HepG2 (cell line): ENCODE results near the gene NES. TPM values are rescaled to one million over a fixed set of nuclear protein-coding genes. Genes with fewer than 3 reads are reported as not detected.

ENCODE experiments used
- ARNT2 ChIP-seq: sonication (generic); formaldehyde crosslinking; IDR thresholded peaks from 2 replicates; pipeline ENCODE4 v1.8.0; 2022; ENCODE audit warnings: mild to moderate bottlenecking, low read depth, missing genetic modification reagents, moderate library complexity
- ATF7-NPFF ChIP-seq: sonication (generic); formaldehyde crosslinking; IDR thresholded peaks from 2 replicates; pipeline ENCODE4 v1.8.1; 2023; ENCODE audit warnings: mild to moderate bottlenecking, low read depth, missing genetic modification reagents, moderate library complexity
- BCL6 ChIP-seq: IDR thresholded peaks from 2 replicates; pipeline ENCODE4 v1.6.1; 2016; ENCODE audit warnings: missing genetic modification reagents, missing compliant biosample characterization
- CEBPB ChIP-seq: IDR thresholded peaks from 2 replicates; pipeline ENCODE4 v1.6.1; 2011; ENCODE audit warnings: low read depth, low read length, improper control_type of control experiment, borderline replicate concordance
- CHCHD3 ChIP-seq: sonication (generic); formaldehyde crosslinking; IDR thresholded peaks from 2 replicates; pipeline ENCODE4 v1.8.0; 2022; ENCODE audit warnings: mild to moderate bottlenecking, missing genetic modification reagents, moderate library complexity
- FOXK1 ChIP-seq: sonication (generic); formaldehyde crosslinking; IDR thresholded peaks from 2 replicates; pipeline ENCODE4 v1.4.0; 2020; ENCODE audit warnings: low read depth, missing genetic modification reagents, borderline replicate concordance
- GATA4 ChIP-seq: sonication (generic); IDR thresholded peaks from 2 replicates; pipeline ENCODE4 v1.6.1; 2016; ENCODE audit warnings: antibody characterized with exemption, low read depth, borderline replicate concordance
- GATAD1 ChIP-seq: IDR thresholded peaks from 2 replicates; pipeline ENCODE4 v1.6.1; 2016; ENCODE audit warnings: missing genetic modification reagents, missing compliant biosample characterization
- GATAD2A ChIP-seq: IDR thresholded peaks from 2 replicates; pipeline ENCODE4 v1.6.1; 2016
- HES4 ChIP-seq: sonication (generic); formaldehyde crosslinking; IDR thresholded peaks from 2 replicates; pipeline ENCODE4 v1.9.0; 2021; ENCODE audit warnings: mild to moderate bottlenecking, missing genetic modification reagents, borderline replicate concordance
- HNRNPH1 ChIP-seq: fragments of 200-400 bp; formaldehyde crosslinking; optimal IDR thresholded peaks from 2 replicates; pipeline ENCODE3; 2017; ENCODE audit warnings: mild to moderate bottlenecking, low read depth, low read length
- KIAA2018 ChIP-seq: sonication (generic); formaldehyde crosslinking; IDR thresholded peaks from 2 replicates; pipeline ENCODE4 v1.5.0; 2020; ENCODE audit warnings: mild to moderate bottlenecking, missing genetic modification reagents, borderline replicate concordance
- SNAI1 ChIP-seq: sonication (generic); formaldehyde crosslinking; IDR thresholded peaks from 2 replicates; pipeline ENCODE4 v1.5.0; 2020; ENCODE audit warnings: mild to moderate bottlenecking, missing genetic modification reagents, borderline replicate concordance
- SRF ChIP-seq: IDR thresholded peaks from 2 replicates; pipeline ENCODE4 v1.6.1; 2011; ENCODE audit warnings: mild to moderate bottlenecking, low read depth, low read length, moderate library complexity
- TMF1 ChIP-seq: sonication (generic); formaldehyde crosslinking; IDR thresholded peaks from 2 replicates; pipeline ENCODE4 v1.8.1; 2022; ENCODE audit warnings: low read depth, missing genetic modification reagents
- ZNF160 ChIP-seq: sonication (generic); formaldehyde crosslinking; IDR thresholded peaks from 2 replicates; pipeline ENCODE4 v1.8.0; 2022; ENCODE audit warnings: mild to moderate bottlenecking, inconsistent platforms, missing genetic modification reagents
- ZNF275 ChIP-seq: sonication (generic); formaldehyde crosslinking; IDR thresholded peaks from 2 replicates; pipeline ENCODE4 v1.8.0; 2022; ENCODE audit warnings: missing genetic modification reagents, mild to moderate bottlenecking, inconsistent platforms, borderline replicate concordance
- ZNF296 ChIP-seq: sonication (generic); formaldehyde crosslinking; conservative IDR thresholded peaks from 2 replicates; pipeline ENCODE4 v1.5.0; 2020; ENCODE audit warnings: mild to moderate bottlenecking, missing genetic modification reagents
- ZNF720 ChIP-seq: sonication (generic); formaldehyde crosslinking; IDR thresholded peaks from 2 replicates; pipeline ENCODE4 v1.4.0; 2020; ENCODE audit warnings: missing genetic modification reagents
- ZNF83 ChIP-seq: sonication (generic); formaldehyde crosslinking; IDR thresholded peaks from 2 replicates; pipeline ENCODE4 v1.4.0; 2020; ENCODE audit warnings: missing genetic modification reagents, mild to moderate bottlenecking, borderline replicate concordance
- ZSCAN30 ChIP-seq: sonication (generic); formaldehyde crosslinking; IDR thresholded peaks from 2 replicates; pipeline ENCODE4 v1.5.0; 2020; ENCODE audit warnings: mild to moderate bottlenecking, missing genetic modification reagents
- polyA plus RNA-seq, 8 experiments: library from polyadenylated mRNA; depleted of rRNA in 3 of 8; stranded (reverse) in 7 of 8; unstranded in 1 of 8; fragments of >200 nt; fragmentation: Illumina TruSeq in 4 of 8; extraction: Trizol in 4 of 8; gene quantifications; 2 replicates each; pipeline versions ENCODE4 v1.2.1 to v1.2.3, GENCODE V29; 2011 to 2016; ENCODE audit warnings: low read depth in 4 of 8, missing spikeins in 1 of 8, mixed read lengths in 1 of 8; ENCODE audit not compliant: insufficient read depth in 1 of 8
- total RNA-seq, 5 experiments: library from RNA; depleted of rRNA; stranded (reverse); fragments of >200 nt; fragmentation: Illumina TruSeq; extraction: Trizol; gene quantifications; 2 replicates each; pipeline ENCODE4 v1.2.3, GENCODE V29; 2016; ENCODE audit warnings: low read depth in 1 of 5

The NES gene
- total and polyA plus RNA-seq, 2 of the 13 experiments (the other 11 are each of a cell fraction or from before 2014, with no cell fraction given): 1.7 to 16.6 TPM

DNA sequence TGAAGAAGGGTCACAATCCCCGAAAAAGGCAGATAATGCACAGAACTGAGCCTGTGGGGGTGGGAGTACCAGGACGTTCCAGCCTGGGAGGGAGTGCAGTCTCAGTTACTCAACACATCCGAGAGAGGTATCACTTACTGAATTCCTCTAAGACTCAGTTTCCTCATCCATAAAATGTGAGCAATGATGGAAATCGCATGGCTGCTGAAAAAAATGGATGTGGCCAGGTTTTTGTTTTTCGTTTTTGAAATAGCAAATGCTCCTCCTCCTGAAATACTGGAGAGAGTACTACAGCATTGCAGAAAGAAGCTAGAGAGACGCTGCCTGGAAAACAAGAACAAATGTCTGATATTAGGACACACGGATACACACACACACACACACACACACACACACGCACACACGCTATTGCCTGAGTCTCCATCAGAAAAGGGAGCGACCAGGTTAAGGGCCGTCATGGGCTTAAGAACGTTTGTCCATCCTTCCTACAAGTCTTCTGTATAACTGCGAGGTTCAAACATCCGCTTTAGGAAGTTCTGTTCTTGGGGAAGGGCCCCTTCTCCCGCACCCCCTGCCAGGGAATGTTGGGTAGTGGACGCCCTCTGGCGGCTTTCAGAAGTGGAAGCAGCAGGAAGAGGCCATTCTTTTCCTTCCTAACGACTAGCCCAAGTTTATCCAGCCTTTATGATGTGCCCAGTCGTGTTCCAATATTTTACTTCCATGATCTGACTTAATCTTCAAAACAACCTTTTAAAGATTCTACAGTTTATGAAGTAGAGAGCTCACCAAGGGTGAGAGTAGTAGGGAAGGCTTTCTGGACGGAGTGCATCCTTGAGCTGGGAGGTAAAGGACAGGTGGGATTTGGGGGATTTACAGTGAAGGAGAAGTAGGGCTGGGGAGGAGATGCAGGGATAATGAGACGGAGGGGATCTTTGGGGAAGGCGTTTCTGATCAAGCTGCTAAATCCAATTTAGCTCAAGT is 699 bp upstream of the NES start (continued):
- no peak for TF ChIP-seq ZNF160 (CRISPR knock-in tag)
- no peak for TF ChIP-seq TMF1 (CRISPR knock-in tag)
- no peak for TF ChIP-seq ZNF296 (CRISPR knock-in tag)
- TF ChIP-seq HES4: no peak
- no peak for TF ChIP-seq SRF
- no peak for TF ChIP-seq KIAA2018 (CRISPR knock-in tag)
- TF ChIP-seq GATAD1 (CRISPR knock-in tag): no peak
- TF ChIP-seq ZNF83: no peak
- TF ChIP-seq HNRNPH1: no peak
- TF ChIP-seq SNAI1: no peak
- TF ChIP-seq CHCHD3 (CRISPR knock-in tag): no peak
- no peak for TF ChIP-seq CEBPB
- TF ChIP-seq ARNT2 (CRISPR knock-in tag): no peak
- no peak for TF ChIP-seq ZNF720 (CRISPR knock-in tag)
- TF ChIP-seq FOXK1 (CRISPR knock-in tag): no peak
- TF ChIP-seq ZSCAN30 (CRISPR knock-in tag): no peak
- peak; percentile 39; the same call in 1 of the 2 replicates for TF ChIP-seq GATAD2A (CRISPR knock-in tag)
- no peak for TF ChIP-seq BCL6 (CRISPR knock-in tag)
- TF ChIP-seq GATA4: no peak
- TF ChIP-seq ATF7-NPFF (CRISPR knock-in tag): no peak
- no peak for TF ChIP-seq ZNF275
